HCT116 (cell line): ENCODE results near the gene MAPK8IP1.

Source experiments
- ATF3 ChIP-seq: IDR thresholded peaks from 2 replicates; pipeline ENCODE4 v1.6.1; 2012
- CTCF ChIP-seq, 3 experiments: fragments of 200-600 bp in 1 of 3; sonication (generic) in 1 of 3; IDR thresholded peaks in 2 of 3; conservative IDR thresholded peaks in 1 of 3; 2 replicates each; pipeline ENCODE4 v1.5.1; 2012 to 2017; ENCODE audit warnings: low read depth in 2 of 3, low read length in 2 of 3, antibody characterized with exemption in 1 of 3, borderline replicate concordance in 1 of 3, control low read depth in 1 of 3, mild to moderate bottlenecking in 1 of 3, mixed read lengths in 1 of 3, mixed run types in 1 of 3, moderate library complexity in 1 of 3; ENCODE audit not compliant: insufficient read depth in 1 of 3
- POLR2A ChIP-seq: IDR thresholded peaks from 2 replicates; pipeline ENCODE4 v1.7.0; 2011; ENCODE audit warnings: borderline replicate concordance; ENCODE audit not compliant: insufficient read depth, insufficient read length; ENCODE audit errors: extremely low read depth
- POLR2AphosphoS5 ChIP-seq: IDR thresholded peaks from 2 replicates; pipeline ENCODE4 v1.6.1; 2011; ENCODE audit warnings: mild to moderate bottlenecking, low read depth, low read length, moderate library complexity
- REST ChIP-seq: IDR thresholded peaks from 2 replicates; pipeline ENCODE4 v1.6.1; 2012; ENCODE audit warnings: low read depth
- SRF ChIP-seq: IDR thresholded peaks from 2 replicates; pipeline ENCODE4 v1.6.1; 2012; ENCODE audit warnings: low read depth

DNA sequence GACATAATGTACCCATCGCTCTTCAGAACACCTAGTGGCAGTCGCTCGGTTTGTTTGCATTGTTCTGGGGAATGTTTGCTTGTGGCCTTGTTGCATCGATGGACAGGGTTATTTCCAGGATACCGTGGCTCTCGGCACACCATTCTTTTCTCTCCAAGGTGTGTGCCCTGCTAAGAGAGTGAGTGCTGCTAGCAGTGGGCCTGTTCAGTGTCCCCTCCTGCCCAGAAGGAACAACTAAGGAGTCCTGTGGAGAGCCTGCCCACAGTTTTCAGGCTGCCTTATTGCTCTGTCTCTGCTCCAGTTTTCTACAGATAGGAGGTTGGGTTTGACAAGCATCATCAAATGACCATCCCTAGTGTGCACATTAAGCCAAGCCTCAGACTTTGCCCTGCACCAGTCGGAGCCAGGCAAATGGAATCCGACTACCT is 36.8 kb upstream of the MAPK8IP1 start:
- TF ChIP-seq CTCF (IDR thresholded peaks at IDR 0.05 in 2 of 3, conservative IDR thresholded peaks at IDR 0.05 in 1 of 3; ENCODE audit: borderline replicate concordance in 1 of 3, insufficient read depth in 1 of 3, low read depth in 2 of 3, low read length in 2 of 3), result no peak
- TF ChIP-seq ATF3, result no peak
- no peak for TF ChIP-seq POLR2A
- no peak for TF ChIP-seq POLR2AphosphoS5
- no peak for TF ChIP-seq REST
- TF ChIP-seq SRF, result no peak
